Progenitor cell of endocrine pancreas (in vitro differentiated cells): ENCODE measurements around the gene GRID2. TPM values are rescaled to one million over a fixed set of nuclear protein-coding genes. Genes with fewer than 3 reads are reported as not detected.

Source experiments
- DNase-seq: peaks from one replicate; pipeline ENCODE4 v3.0.0; 2021; ENCODE audit warnings: low spot score; ENCODE audit not compliant: unreplicated experiment
- H3K27ac Mint-ChIP-seq: 2 replicates; pipeline ENCODE4 v1.8.0; 2021; ENCODE audit warnings: mild to moderate bottlenecking, moderate library complexity, mixed read lengths
- H3K27me3 Mint-ChIP-seq: 2 replicates; pipeline ENCODE4 v1.8.0; 2021; ENCODE audit warnings: mixed read lengths
- H3K36me3 Mint-ChIP-seq: 2 replicates; pipeline ENCODE4 v1.8.0; 2022; ENCODE audit warnings: mixed read lengths; ENCODE audit not compliant: insufficient read depth
- H3K4me1 Mint-ChIP-seq: 2 replicates; pipeline ENCODE4 v1.8.0; 2021; ENCODE audit warnings: low read depth, mixed read lengths
- H3K4me3 Mint-ChIP-seq: 2 replicates; pipeline ENCODE4 v1.8.0; 2021; ENCODE audit warnings: low read depth, mild to moderate bottlenecking, moderate library complexity, mixed read lengths
- H3K9me3 Mint-ChIP-seq: 2 replicates; pipeline ENCODE4 v1.8.0; 2021; ENCODE audit warnings: low read depth, mixed read lengths
- total RNA-seq: library from RNA; stranded (reverse); gene quantifications from 2 replicates; pipeline ENCODE4 v1.2.1, GENCODE V29; 2021
- TF ChIP-seq, protein P1 (sequence below): fragments of 200-600 bp; sonication (generic); IDR thresholded peaks from one replicate; pipeline ENCODE4 v1.5.0; 2021; ENCODE audit warnings: antibody characterized with exemption, mild to moderate bottlenecking; ENCODE audit not compliant: unreplicated experiment

GRID2 gene
- total RNA-seq, 1 donor from 2014 or later: 0.69 TPM

DNA sequence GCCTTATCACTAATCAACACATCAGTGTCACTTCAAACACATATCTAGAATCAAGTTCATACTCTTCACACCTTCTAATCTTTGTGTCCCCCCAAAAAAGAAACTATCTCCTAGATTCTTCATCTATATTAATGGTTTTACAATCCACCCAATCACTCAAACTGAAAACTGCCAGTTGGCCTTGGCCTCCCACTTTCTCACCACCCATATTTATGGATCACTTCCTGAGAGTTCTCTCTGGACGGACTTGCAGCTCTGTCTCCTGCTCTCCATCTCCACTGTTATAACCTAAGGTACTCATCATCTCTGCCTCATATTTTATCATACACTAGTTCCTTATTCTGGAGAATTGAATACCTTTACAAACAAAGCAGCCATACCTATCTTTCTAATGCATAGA is 1418.7 kb downstream of the GRID2 start:
- H3K36me3 Mint-ChIP-seq: no peaks in the 10 kb centered on the region
- no peak overlapping the region for H3K27ac Mint-ChIP-seq
- no peaks in the 10 kb centered on the region for H3K9me3 Mint-ChIP-seq
- TF ChIP-seq, protein P1, sequence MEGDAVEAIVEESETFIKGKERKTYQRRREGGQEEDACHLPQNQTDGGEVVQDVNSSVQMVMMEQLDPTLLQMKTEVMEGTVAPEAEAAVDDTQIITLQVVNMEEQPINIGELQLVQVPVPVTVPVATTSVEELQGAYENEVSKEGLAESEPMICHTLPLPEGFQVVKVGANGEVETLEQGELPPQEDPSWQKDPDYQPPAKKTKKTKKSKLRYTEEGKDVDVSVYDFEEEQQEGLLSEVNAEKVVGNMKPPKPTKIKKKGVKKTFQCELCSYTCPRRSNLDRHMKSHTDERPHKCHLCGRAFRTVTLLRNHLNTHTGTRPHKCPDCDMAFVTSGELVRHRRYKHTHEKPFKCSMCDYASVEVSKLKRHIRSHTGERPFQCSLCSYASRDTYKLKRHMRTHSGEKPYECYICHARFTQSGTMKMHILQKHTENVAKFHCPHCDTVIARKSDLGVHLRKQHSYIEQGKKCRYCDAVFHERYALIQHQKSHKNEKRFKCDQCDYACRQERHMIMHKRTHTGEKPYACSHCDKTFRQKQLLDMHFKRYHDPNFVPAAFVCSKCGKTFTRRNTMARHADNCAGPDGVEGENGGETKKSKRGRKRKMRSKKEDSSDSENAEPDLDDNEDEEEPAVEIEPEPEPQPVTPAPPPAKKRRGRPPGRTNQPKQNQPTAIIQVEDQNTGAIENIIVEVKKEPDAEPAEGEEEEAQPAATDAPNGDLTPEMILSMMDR: no peak
- no peak overlapping the region for H3K4me3 Mint-ChIP-seq
- DNase-seq: no peak
- no peaks in the 10 kb centered on the region for H3K4me1 Mint-ChIP-seq
- H3K27me3 Mint-ChIP-seq: no peaks in the 10 kb centered on the region

DNA sequence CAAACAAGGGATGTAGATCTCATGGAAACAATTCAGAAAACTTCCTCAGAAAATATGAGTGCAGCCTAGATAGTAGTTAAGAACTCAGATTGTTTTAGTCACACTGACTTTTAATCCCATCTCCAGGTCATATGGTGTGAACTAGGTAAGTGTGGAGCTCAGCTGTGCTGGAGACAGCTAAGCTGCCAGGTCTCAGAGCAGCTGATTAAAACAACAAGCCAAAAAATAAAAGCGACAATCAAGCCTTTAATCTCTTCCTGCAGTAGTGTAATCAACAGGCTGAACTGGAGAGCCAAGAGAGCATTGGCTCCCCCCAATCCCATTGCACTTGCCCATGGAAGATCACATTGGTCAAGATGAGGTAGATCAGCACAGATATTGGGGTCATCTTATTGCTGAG is 1426.5 kb downstream of the GRID2 start:
- peaks cover 3% of the 10 kb centered on the region for H3K4me1 Mint-ChIP-seq
- TF ChIP-seq, protein P1: no peak
- H3K27me3 Mint-ChIP-seq: no peaks in the 10 kb centered on the region
- no peaks in the 10 kb centered on the region for H3K9me3 Mint-ChIP-seq
- DNase-seq: no peak
- H3K27ac Mint-ChIP-seq: no peak overlapping the region
- no peaks in the 10 kb centered on the region for H3K36me3 Mint-ChIP-seq
- H3K4me3 Mint-ChIP-seq: no peak overlapping the region

DNA sequence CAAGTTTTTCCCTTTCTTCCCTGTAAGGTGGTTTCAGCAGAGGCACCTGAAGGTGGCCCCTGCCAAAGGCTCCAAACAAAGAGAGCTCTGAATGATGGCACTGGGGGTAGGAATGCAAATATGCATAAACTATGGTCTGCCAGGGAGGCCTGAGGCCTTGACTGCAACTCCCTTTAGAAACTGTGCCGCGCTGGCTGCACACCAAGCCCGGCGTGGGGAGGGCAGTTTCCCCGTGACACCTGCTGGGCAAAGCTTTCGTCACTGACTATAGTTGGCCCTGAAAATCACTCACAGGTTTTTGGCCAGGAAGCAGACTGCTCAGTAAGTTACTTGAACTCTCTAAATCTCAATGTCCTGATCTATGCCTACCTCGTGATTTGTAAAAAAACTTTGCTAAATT is 1427.0 kb downstream of the GRID2 start:
- no peaks in the 10 kb centered on the region for H3K36me3 Mint-ChIP-seq
- H3K27me3 Mint-ChIP-seq: no peaks in the 10 kb centered on the region
- no peak for DNase-seq
- H3K4me3 Mint-ChIP-seq: no peak overlapping the region
- H3K27ac Mint-ChIP-seq: no peak overlapping the region
- H3K9me3 Mint-ChIP-seq: no peaks in the 10 kb centered on the region
- TF ChIP-seq, protein P1: no peak
- peaks cover 4% of the 10 kb centered on the region for H3K4me1 Mint-ChIP-seq

DNA sequence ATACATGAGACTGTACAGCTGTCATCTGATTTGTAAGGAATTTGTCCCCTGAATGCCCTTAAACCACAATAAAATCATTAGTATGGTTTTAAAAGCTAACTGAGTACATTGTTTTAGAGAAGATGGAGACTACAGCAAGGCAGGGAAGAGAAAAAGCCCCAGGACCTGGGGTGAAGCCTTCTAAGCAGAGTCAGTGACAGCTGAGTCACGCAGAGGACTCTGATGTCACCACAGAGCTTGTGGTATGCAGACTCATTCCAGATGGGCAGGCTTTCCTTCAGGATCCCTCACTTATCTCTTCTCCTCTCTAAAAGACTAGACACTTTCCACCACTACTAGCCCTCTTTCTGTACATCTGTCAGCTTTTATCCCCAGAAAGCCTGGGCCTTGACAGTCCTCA is 1427.7 kb downstream of the GRID2 start:
- DNase-seq: no peak
- Mint-ChIP-seq H3K27ac (no peak overlapping the region), H3K4me1 (peaks cover 4% of the 10 kb centered on the region), H3K4me3 (no peak overlapping the region), H3K36me3 (no peaks in the 10 kb centered on the region), H3K9me3 (no peaks in the 10 kb centered on the region), H3K27me3 (no peaks in the 10 kb centered on the region)
- TF ChIP-seq, protein P1: no peak

DNA sequence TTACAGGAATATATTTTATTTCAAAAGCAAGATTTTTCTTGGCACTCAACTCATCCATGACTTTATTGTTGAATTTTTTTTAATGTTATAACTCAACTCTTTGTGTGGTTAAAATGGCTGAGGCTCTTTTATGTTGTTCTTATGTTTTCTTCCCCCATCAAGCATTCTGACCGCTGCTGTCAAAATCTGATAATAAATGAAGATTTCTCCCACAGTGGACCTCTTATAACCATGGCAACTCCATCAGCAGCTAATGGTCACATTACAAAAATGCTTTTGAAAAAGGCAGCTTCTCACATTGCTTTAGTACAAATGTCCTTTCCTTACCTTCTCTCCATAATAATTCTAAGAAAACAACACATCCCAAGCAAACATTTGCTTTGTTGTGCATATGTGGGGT is 1428.7 kb downstream of the GRID2 start:
- TF ChIP-seq, protein P1: no peak
- H3K27me3 Mint-ChIP-seq: no peaks in the 10 kb centered on the region
- H3K9me3 Mint-ChIP-seq: no peaks in the 10 kb centered on the region
- no peak for DNase-seq
- H3K4me3 Mint-ChIP-seq: no peak overlapping the region
- no peaks in the 10 kb centered on the region for H3K36me3 Mint-ChIP-seq
- no peak overlapping the region for H3K27ac Mint-ChIP-seq
- H3K4me1 Mint-ChIP-seq: peaks cover 4% of the 10 kb centered on the region
